Measurements from ENCODE around the gene SSTR5. TPM values are rescaled to one million over a fixed set of nuclear protein-coding genes. Genes with fewer than 3 reads are reported as not detected.

SSTR5 gene
- total RNA-seq, 3 donors from 2014 or later (not counting 1 experiment from before 2014, with no cell fraction given): not detected

DNA sequence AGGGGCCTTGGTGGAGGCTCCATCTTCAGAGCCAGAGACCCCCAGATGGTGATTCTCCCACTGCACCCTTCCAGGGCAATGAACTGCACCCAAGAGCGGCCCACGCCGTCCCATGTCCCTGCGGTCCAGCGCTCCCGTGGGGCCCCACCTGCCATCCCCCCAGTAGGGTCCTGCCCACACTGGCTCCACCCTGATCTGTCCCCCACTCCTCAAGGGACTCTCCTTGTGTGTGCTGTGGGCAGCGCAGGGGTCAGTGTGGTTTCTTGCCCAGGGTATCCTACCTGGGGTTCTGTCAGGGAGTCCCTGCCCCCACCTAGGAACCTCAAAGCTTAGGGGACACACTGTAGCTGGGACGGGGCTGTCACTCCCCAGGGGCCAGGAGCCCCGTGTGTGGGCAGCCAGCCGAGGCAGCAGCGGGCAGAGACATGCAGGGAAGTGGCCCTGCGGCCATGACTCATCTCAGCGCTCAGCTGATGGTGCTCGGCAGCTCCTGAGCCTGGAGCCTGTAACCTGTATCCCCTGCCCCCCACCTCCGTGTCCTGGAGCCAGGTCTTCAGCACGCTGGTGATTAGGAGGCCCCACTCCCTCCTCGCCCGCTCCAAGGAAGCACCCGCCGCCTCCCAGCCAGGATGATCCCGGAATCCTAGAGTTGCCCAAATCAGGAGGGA lies 35.7 kb upstream of the SSTR5 start:
- no peaks in the 10 kb centered on the region for H3K4me1 Mint-ChIP-seq
- DNase-seq (no peak), ATAC-seq (no peak)
- H3K27me3 ChIP-seq (ENCODE audit: control insufficient read depth, insufficient read depth, low read length): no peaks in the 10 kb centered on the region
- no peak overlapping the region for H3K4me3 ChIP-seq (ENCODE audit: low read length)
- H3K9me3 ChIP-seq (ENCODE audit: control insufficient read depth, insufficient read depth, low read length): no peaks in the 10 kb centered on the region
- H3K27ac ChIP-seq (ENCODE audit: low read length): no peak overlapping the region
- no peak overlapping the region for H3K27ac Mint-ChIP-seq
- intact Hi-C loops (cut with micrococcal nuclease): no loop called here
- H3K9me3 Mint-ChIP-seq: no peaks in the 10 kb centered on the region
- WGBS (ENCODE audit: insufficient coverage): 57% methylated on average over 21 of the region's 21 CpGs
- H3K36me3 ChIP-seq (ENCODE audit: control insufficient read depth, insufficient read depth, low read length): no peaks in the 10 kb centered on the region
- H3K36me3 Mint-ChIP-seq: no peaks in the 10 kb centered on the region
- H3K4me3 Mint-ChIP-seq: no peak overlapping the region
- H3K4me1 ChIP-seq (ENCODE audit: control insufficient read depth, insufficient read depth, low read length): no peaks in the 10 kb centered on the region
- peaks cover 0 to 4% of the 10 kb centered on the region in 2 donors for H3K27me3 Mint-ChIP-seq (ENCODE audit: low read depth in 2 of 2)
- no peak for TF ChIP-seq CTCF (IDR thresholded peaks at IDR 0.05)

DNA sequence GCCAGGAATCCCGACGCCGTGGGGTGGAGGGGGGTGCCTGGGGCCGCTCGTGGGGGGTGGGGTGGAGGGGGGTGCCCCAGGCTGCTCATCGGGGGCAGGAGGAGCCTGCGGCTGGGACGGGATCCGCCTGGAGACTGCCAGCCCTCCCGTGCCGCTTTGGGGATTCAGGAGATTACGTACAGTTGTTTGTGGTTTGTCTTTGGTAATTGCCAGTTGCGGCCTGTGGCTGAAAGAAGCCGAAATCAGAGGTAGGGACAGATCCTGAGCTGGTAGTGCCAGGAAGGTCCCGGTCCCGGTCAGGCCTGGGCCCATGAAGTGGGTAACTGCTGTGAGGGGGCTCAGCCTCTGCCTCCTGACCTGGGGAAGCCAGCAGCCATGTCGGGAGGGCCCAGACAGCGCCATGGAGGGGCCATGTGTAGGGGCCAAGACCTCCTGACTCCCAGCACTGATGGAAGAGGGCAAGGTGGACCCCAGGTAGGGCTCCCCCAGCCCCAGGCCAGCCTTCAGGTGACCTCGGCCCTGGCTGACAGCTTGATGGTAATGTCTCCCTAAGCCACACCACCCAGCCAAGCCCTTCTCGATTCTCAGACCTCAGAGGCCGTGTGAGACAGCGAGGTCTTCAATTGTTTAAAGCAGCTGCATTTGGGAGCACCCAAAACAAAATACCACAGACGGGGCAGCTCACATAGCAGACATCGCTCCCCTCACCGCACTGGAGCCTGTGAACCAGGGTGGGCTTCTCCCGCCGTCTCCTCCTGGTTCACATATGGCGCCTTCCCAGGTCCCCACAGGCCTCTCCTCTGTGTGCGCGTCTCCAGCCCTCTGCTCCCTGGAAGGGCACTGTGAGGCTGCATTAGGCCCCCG lies 34.9 kb upstream of the SSTR5 start:
- Histone ChIP-seq H3K27ac (ENCODE audit: low read length) (no peak overlapping the region), H3K36me3 (ENCODE audit: control insufficient read depth, insufficient read depth, low read length) (no peaks in the 10 kb centered on the region), H3K27me3 (ENCODE audit: control insufficient read depth, insufficient read depth, low read length) (no peaks in the 10 kb centered on the region), H3K4me3 (ENCODE audit: low read length) (no peak overlapping the region), H3K4me1 (ENCODE audit: control insufficient read depth, insufficient read depth, low read length) (no peaks in the 10 kb centered on the region), H3K9me3 (ENCODE audit: control insufficient read depth, insufficient read depth, low read length) (no peaks in the 10 kb centered on the region)
- Mint-ChIP-seq H3K36me3 (no peaks in the 10 kb centered on the region), H3K27me3 (ENCODE audit: low read depth in 2 of 2) (peaks cover 0 to 7% of the 10 kb centered on the region in 2 donors), H3K27ac (no peak overlapping the region), H3K4me3 (no peak overlapping the region), H3K4me1 (no peaks in the 10 kb centered on the region), H3K9me3 (no peaks in the 10 kb centered on the region)
- DNase-seq (no peak), ATAC-seq (no peak)
- intact Hi-C loops (cut with micrococcal nuclease): no loop called here
- TF ChIP-seq CTCF (IDR thresholded peaks at IDR 0.05): no peak
- 67% methylated on average over 31 of the region's 31 CpGs for WGBS (ENCODE audit: insufficient coverage)

GRCh38 chr16:1038932-1039331 lies 33.6 kb upstream of the SSTR5 start:
- Histone ChIP-seq H3K9me3 (ENCODE audit: control insufficient read depth, insufficient read depth, low read length) (no peaks in the 10 kb centered on the region), H3K27me3 (ENCODE audit: control insufficient read depth, insufficient read depth, low read length) (no peaks in the 10 kb centered on the region), H3K36me3 (ENCODE audit: control insufficient read depth, insufficient read depth, low read length) (no peaks in the 10 kb centered on the region), H3K4me3 (ENCODE audit: low read length) (no peak overlapping the region), H3K4me1 (ENCODE audit: control insufficient read depth, insufficient read depth, low read length) (no peaks in the 10 kb centered on the region), H3K27ac (ENCODE audit: low read length) (no peak overlapping the region)
- ATAC-seq: no peak
- Mint-ChIP-seq H3K27ac (no peak overlapping the region), H3K4me1 (no peaks in the 10 kb centered on the region), H3K36me3 (no peaks in the 10 kb centered on the region), H3K4me3 (no peak overlapping the region), H3K9me3 (no peaks in the 10 kb centered on the region), H3K27me3 (ENCODE audit: low read depth in 2 of 2) (peaks cover 0 to 7% of the 10 kb centered on the region in 2 donors)
- DNase-seq: no peak
- intact Hi-C loops (cut with micrococcal nuclease): no loop called here
- 87% methylated on average over 12 of the region's 12 CpGs for WGBS (ENCODE audit: insufficient coverage)
- no peak for TF ChIP-seq CTCF (IDR thresholded peaks at IDR 0.05)

Data from natural killer cell (primary cell).